GM19452 (cell line): Measurements from ENCODE around the gene HELZ.
"Not testable (repeated sequence)": the region's sequence is repeated elsewhere in the genome, so short reads cannot be mapped to it uniquely, and the experiment has no call there.

Experiments used
- ATAC-seq: cut with Tn5 transposase; IDR thresholded peaks from one replicate; pipeline ENCODE4 v1.9.1; 2021; ENCODE audit not compliant: unreplicated experiment

The HELZ gene

GRCh38 chr17:67151717-67152116, 93.3 kb downstream of the HELZ start:
- ATAC-seq: no peak

- no peak for ATAC-seq
Measured at GRCh38 chr17:67150826-67151225, 94.2 kb downstream of the HELZ start.

- no peak for ATAC-seq
Measured at GRCh38 chr17:67148352-67148751, 96.6 kb downstream of the HELZ start.

- no peak for ATAC-seq
Measured at GRCh38 chr17:67145183-67145805, 99.7 kb downstream of the HELZ start.

- ATAC-seq: no peak
Measured at GRCh38 chr17:67143318-67143717, 101.7 kb downstream of the HELZ start.

GRCh38 chr17:67142030-67142429, 103.0 kb downstream of the HELZ start:
- not testable (repeated sequence) for ATAC-seq

GRCh38 chr17:67139784-67140665, 105.0 kb downstream of the HELZ start:
- ATAC-seq: no peak

- no peak for ATAC-seq
Measured at GRCh38 chr17:67139289-67139688, 105.7 kb downstream of the HELZ start.

GRCh38 chr17:67138392-67138791, 106.6 kb downstream of the HELZ start:
- ATAC-seq: no peak

- no peak for ATAC-seq
Measured at GRCh38 chr17:67137860-67138259, 107.1 kb downstream of the HELZ start.

- no peak for ATAC-seq
Measured at GRCh38 chr17:67137026-67137370, 108.0 kb downstream of the HELZ start.

GRCh38 chr17:67136191-67137025, 108.6 kb downstream of the HELZ start:
- no peak for ATAC-seq

- no peak for ATAC-seq
Measured at GRCh38 chr17:67133161-67133560, 111.8 kb downstream of the HELZ start.

GRCh38 chr17:67132366-67132765, 112.6 kb downstream of the HELZ start:
- no peak for ATAC-seq

- no peak for ATAC-seq
Measured at GRCh38 chr17:67130768-67131167, 114.2 kb downstream of the HELZ start.

GRCh38 chr17:67129283-67129682, 115.7 kb downstream of the HELZ start:
- no peak for ATAC-seq

- no peak for ATAC-seq
Measured at GRCh38 chr17:67128700-67129099, 116.3 kb downstream of the HELZ start.

GRCh38 chr17:67127925-67128324, 117.1 kb downstream of the HELZ start:
- ATAC-seq: no peak

- ATAC-seq: no peak
Measured at GRCh38 chr17:67126983-67127382, 118.0 kb downstream of the HELZ start.

GRCh38 chr17:67126543-67126942, 118.5 kb downstream of the HELZ start:
- not testable (repeated sequence) for ATAC-seq

GRCh38 chr17:67125924-67126323, 119.1 kb downstream of the HELZ start:
- ATAC-seq: no peak

- ATAC-seq: no peak
Measured at GRCh38 chr17:67125417-67125816, 119.6 kb downstream of the HELZ start.
